ENCODE data around the gene LPIN1. TPM values are rescaled to one million over a fixed set of nuclear protein-coding genes. Genes with fewer than 3 reads are reported as not detected.
A peak's percentile ranks its signal among the peaks of the same experiment; 100 is the strongest.

The LPIN1 gene
- total and polyA plus RNA-seq, 2 of the 13 experiments (the other 11 are each of a cell fraction or from before 2014, with no cell fraction given), result 9.7 to 19.4 TPM

DNA sequence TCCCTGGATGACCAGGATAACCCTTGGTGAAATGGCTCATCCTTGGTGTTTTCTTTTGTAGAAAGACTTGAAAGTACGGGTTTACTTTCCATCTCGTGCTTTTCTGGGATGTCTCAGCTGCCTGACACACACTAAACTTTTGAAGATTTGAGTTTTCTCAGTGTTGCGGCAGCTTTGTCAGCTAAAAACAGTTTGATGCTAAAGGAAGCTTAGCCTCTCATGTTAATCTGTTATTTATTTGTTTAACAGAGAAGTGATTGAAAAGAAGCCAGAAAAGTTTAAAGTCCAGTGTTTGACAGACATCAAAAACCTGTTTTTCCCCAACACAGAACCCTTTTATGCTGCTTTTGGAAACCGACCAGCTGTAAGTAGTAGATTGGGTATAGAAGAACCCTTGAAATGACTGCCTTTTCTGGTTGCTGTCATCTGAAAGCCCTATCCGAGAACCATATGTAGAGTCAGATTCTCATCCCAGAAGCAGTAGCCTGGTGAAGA lies 72.8 kb downstream of the LPIN1 start (continued):
- TF ChIP-seq HDAC1 (CRISPR knock-in tag; IDR thresholded peaks at IDR 0.05), result peak; percentile 33; the same call in 1 of the 2 replicates
- TF ChIP-seq RAD51 (IDR thresholded peaks at IDR 0.05; ENCODE audit: borderline replicate concordance), result no peak
- peak; percentile 29; the same call in 1 of the 2 replicates for TF ChIP-seq KDM3A (CRISPR knock-in tag; IDR thresholded peaks at IDR 0.05; ENCODE audit: low read depth)
- TF ChIP-seq, protein P1, sequence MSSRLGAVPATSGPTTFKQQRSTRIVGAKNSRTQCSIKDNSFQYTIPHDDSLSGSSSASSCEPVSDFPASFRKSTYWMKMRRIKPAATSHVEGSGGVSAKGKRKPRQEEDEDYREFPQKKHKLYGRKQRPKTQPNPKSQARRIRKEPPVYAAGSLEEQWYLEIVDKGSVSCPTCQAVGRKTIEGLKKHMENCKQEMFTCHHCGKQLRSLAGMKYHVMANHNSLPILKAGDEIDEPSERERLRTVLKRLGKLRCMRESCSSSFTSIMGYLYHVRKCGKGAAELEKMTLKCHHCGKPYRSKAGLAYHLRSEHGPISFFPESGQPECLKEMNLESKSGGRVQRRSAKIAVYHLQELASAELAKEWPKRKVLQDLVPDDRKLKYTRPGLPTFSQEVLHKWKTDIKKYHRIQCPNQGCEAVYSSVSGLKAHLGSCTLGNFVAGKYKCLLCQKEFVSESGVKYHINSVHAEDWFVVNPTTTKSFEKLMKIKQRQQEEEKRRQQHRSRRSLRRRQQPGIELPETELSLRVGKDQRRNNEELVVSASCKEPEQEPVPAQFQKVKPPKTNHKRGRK (CRISPR knock-in tag; IDR thresholded peaks at IDR 0.05), result peak; percentile 40; the same call in 1 of the 2 replicates
- TF ChIP-seq GZF1 (CRISPR knock-in tag; IDR thresholded peaks at IDR 0.05), result no peak
- TF ChIP-seq DNMT1 (CRISPR knock-in tag; IDR thresholded peaks at IDR 0.05), result no peak
- TF ChIP-seq, protein P2, sequence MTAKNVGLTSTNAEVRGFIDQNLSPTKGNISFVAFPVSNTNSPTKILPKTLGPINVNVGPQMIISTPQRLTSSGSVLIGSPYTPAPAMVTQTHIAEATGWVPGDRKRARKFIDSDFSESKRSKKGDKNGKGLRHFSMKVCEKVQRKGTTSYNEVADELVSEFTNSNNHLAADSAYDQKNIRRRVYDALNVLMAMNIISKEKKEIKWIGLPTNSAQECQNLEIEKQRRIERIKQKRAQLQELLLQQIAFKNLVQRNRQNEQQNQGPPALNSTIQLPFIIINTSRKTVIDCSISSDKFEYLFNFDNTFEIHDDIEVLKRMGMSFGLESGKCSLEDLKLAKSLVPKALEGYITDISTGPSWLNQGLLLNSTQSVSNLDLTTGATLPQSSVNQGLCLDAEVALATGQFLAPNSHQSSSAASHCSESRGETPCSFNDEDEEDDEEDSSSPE (CRISPR knock-in tag; IDR thresholded peaks at IDR 0.05), result no peak
- TF ChIP-seq JUN (CRISPR knock-in tag; IDR thresholded peaks at IDR 0.05), result 0 out of 2 replicates have a peak, but pooled peaks have one; percentile 35
- TF ChIP-seq PAF1 (CRISPR knock-in tag; IDR thresholded peaks at IDR 0.05), result no peak
- TF ChIP-seq, protein P3, sequence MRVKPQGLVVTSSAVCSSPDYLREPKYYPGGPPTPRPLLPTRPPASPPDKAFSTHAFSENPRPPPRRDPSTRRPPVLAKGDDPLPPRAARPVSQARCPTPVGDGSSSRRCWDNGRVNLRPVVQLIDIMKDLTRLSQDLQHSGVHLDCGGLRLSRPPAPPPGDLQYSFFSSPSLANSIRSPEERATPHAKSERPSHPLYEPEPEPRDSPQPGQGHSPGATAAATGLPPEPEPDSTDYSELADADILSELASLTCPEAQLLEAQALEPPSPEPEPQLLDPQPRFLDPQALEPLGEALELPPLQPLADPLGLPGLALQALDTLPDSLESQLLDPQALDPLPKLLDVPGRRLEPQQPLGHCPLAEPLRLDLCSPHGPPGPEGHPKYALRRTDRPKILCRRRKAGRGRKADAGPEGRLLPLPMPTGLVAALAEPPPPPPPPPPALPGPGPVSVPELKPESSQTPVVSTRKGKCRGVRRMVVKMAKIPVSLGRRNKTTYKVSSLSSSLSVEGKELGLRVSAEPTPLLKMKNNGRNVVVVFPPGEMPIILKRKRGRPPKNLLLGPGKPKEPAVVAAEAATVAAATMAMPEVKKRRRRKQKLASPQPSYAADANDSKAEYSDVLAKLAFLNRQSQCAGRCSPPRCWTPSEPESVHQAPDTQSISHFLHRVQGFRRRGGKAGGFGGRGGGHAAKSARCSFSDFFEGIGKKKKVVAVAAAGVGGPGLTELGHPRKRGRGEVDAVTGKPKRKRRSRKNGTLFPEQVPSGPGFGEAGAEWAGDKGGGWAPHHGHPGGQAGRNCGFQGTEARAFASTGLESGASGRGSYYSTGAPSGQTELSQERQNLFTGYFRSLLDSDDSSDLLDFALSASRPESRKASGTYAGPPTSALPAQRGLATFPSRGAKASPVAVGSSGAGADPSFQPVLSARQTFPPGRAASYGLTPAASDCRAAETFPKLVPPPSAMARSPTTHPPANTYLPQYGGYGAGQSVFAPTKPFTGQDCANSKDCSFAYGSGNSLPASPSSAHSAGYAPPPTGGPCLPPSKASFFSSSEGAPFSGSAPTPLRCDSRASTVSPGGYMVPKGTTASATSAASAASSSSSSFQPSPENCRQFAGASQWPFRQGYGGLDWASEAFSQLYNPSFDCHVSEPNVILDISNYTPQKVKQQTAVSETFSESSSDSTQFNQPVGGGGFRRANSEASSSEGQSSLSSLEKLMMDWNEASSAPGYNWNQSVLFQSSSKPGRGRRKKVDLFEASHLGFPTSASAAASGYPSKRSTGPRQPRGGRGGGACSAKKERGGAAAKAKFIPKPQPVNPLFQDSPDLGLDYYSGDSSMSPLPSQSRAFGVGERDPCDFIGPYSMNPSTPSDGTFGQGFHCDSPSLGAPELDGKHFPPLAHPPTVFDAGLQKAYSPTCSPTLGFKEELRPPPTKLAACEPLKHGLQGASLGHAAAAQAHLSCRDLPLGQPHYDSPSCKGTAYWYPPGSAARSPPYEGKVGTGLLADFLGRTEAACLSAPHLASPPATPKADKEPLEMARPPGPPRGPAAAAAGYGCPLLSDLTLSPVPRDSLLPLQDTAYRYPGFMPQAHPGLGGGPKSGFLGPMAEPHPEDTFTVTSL (CRISPR knock-in tag; IDR thresholded peaks at IDR 0.05; ENCODE audit: borderline replicate concordance), result peak; percentile 93; the same call in 1 of the 2 replicates
- no peak for TF ChIP-seq YY1 (IDR thresholded peaks at IDR 0.05; ENCODE audit: insufficient read depth, insufficient replicate concordance, low read depth, low read length)
- peak; percentile 48 to 49; a peak in 3 of 4 replicates for TF ChIP-seq MAFK (conservative IDR thresholded peaks at IDR 0.05 in 1 of 2, IDR thresholded peaks at IDR 0.05 in 1 of 2; ENCODE audit: low read length in 2 of 2)
- TF ChIP-seq, protein P4, sequence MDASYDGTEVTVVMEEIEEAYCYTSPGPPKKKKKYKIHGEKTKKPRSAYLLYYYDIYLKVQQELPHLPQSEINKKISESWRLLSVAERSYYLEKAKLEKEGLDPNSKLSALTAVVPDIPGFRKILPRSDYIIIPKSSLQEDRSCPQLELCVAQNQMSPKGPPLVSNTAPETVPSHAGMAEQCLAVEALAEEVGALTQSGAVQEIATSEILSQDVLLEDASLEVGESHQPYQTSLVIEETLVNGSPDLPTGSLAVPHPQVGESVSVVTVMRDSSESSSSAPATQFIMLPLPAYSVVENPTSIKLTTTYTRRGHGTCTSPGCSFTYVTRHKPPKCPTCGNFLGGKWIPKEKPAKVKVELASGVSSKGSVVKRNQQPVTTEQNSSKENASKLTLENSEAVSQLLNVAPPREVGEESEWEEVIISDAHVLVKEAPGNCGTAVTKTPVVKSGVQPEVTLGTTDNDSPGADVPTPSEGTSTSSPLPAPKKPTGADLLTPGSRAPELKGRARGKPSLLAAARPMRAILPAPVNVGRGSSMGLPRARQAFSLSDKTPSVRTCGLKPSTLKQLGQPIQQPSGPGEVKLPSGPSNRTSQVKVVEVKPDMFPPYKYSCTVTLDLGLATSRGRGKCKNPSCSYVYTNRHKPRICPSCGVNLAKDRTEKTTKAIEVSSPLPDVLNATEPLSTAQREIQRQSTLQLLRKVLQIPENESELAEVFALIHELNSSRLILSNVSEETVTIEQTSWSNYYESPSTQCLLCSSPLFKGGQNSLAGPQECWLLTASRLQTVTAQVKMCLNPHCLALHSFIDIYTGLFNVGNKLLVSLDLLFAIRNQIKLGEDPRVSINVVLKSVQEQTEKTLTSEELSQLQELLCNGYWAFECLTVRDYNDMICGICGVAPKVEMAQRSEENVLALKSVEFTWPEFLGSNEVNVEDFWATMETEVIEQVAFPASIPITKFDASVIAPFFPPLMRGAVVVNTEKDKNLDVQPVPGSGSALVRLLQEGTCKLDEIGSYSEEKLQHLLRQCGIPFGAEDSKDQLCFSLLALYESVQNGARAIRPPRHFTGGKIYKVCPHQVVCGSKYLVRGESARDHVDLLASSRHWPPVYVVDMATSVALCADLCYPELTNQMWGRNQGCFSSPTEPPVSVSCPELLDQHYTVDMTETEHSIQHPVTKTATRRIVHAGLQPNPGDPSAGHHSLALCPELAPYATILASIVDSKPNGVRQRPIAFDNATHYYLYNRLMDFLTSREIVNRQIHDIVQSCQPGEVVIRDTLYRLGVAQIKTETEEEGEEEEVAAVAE (CRISPR knock-in tag; IDR thresholded peaks at IDR 0.05; ENCODE audit: borderline replicate concordance), result no peak
- TF ChIP-seq, protein P5, sequence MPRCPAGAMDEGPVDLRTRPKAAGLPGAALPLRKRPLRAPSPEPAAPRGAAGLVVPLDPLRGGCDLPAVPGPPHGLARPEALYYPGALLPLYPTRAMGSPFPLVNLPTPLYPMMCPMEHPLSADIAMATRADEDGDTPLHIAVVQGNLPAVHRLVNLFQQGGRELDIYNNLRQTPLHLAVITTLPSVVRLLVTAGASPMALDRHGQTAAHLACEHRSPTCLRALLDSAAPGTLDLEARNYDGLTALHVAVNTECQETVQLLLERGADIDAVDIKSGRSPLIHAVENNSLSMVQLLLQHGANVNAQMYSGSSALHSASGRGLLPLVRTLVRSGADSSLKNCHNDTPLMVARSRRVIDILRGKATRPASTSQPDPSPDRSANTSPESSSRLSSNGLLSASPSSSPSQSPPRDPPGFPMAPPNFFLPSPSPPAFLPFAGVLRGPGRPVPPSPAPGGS (CRISPR knock-in tag; IDR thresholded peaks at IDR 0.05), result no peak
- TF ChIP-seq ASH2L (IDR thresholded peaks at IDR 0.05; ENCODE audit: insufficient read length, low read depth, low read length), result peak; percentile 96
